Gastrocnemius medialis (tissue), 4 donors: ENCODE results near the gene FAM163B. TPM values are rescaled to one million over a fixed set of nuclear protein-coding genes. Genes with fewer than 3 reads are reported as not detected.

Experiments
- ATAC-seq, 2 donors: fragments of 150-250 bp; one replicate each; pipeline ENCODE4 v1.9.1; 2016
- DNase-seq, 2 donors: peaks; one replicate each; pipeline ENCODE4 v3.0.0-alpha.2; 2019
- H3K27ac ChIP-seq, 4 donors: fragments of 200-600 bp; sonication (generic); 1 replicate in 1 of 4; 2 replicates in 3 of 4; pipeline ENCODE4 v1.5.1; 2016 to 2018; ENCODE audit warnings: mild to moderate bottlenecking in 2 of 4, moderate library complexity in 1 of 4
- H3K27me3 ChIP-seq, 3 donors: fragments of 200-600 bp; sonication (generic) in 2 of 3; 1 replicate in 1 of 3; 2 replicates in 2 of 3; pipeline versions ENCODE4 v1.5.1 to v1.6.0; 2016 to 2019; ENCODE audit warnings: mild to moderate bottlenecking in 1 of 3, moderate library complexity in 1 of 3
- H3K36me3 ChIP-seq, 2 donors: fragments of 200-600 bp; sonication (generic) in 1 of 2; one replicate each; pipeline ENCODE4 v1.5.1; 2017 to 2018
- H3K4me1 ChIP-seq, 2 donors: fragments of 200-600 bp; sonication (generic) in 1 of 2; one replicate each; pipeline ENCODE4 v1.5.1; 2016 to 2017; ENCODE audit warnings: mild to moderate bottlenecking in 2 of 2
- H3K4me3 ChIP-seq, 4 donors: fragments of 200-600 bp; sonication (generic) in 3 of 4; 1 replicate in 1 of 4; 2 replicates in 3 of 4; pipeline ENCODE4 v1.5.1; 2016 to 2019; ENCODE audit warnings: mild to moderate bottlenecking in 2 of 4
- H3K9me3 ChIP-seq, 3 donors: fragments of 200-600 bp; sonication (generic) in 2 of 3; 1 replicate in 1 of 3; 2 replicates in 2 of 3; pipeline ENCODE4 v1.5.1; 2016 to 2019
- CTCF ChIP-seq, 5 experiments: fragments of 450-650 bp in 3 of 5; fragments of 200-600 bp in 2 of 5; sonication (generic) in 2 of 5; IDR thresholded peaks in 4 of 5; conservative IDR thresholded peaks in 1 of 5; 1 replicate in 4 of 5; 2 replicates in 1 of 5; pipeline ENCODE4 v1.5.1; 2016 to 2019; ENCODE audit warnings: antibody characterized with exemption in 5 of 5, mild to moderate bottlenecking in 3 of 5, moderate library complexity in 3 of 5
- POLR2A ChIP-seq, 2 donors: fragments of 450-650 bp; IDR thresholded peaks; one replicate each; pipeline ENCODE4 v1.6.1; 2017; ENCODE audit warnings: antibody characterized with exemption in 2 of 2, mild to moderate bottlenecking in 2 of 2, moderate library complexity in 2 of 2
- in situ Hi-C, 4 donors: fragments of 200-750 bp; cut with MboI; loops; one replicate each; pipeline versions ENCODE4 v1.15.0 to v1.8.0; 2017; ENCODE audit warnings: low sequenced_read_pairs in 4 of 4
- intact Hi-C: fragments of 100-400 bp; cut with DNase I; formaldehyde crosslinking; loops from one replicate; pipeline ENCODE4 v1.15.1; 2023; ENCODE audit warnings: low total_unique reads
- total RNA-seq, 4 donors: library from RNA; depleted of rRNA; stranded (reverse); fragments of >200 nt; gene quantifications; one replicate each; pipeline versions ENCODE4 v1.1.0 to v1.2.3, GENCODE V29; 2016

The FAM163B gene
- total RNA-seq, 4 donors from 2014 or later: not detected

GRCh38 chr9:133640580-133641395, 31.6 kb upstream of the FAM163B start:
- no peaks in the 10 kb centered on the region for H3K4me1 ChIP-seq
- TF ChIP-seq POLR2A (IDR thresholded peaks at IDR 0.05) (no peak), CTCF (IDR thresholded peaks at IDR 0.05 in 4 of 5, conservative IDR thresholded peaks at IDR 0.05 in 1 of 5) (no peak)
- no peak overlapping the region for H3K4me3 ChIP-seq
- no peaks in the 10 kb centered on the region for H3K36me3 ChIP-seq
- in situ Hi-C loops (no loop called here), intact Hi-C loops (no loop called here)
- H3K9me3 ChIP-seq: no peaks in the 10 kb centered on the region
- no peak for DNase-seq
- no peak for ATAC-seq
- H3K27ac ChIP-seq: no peak overlapping the region
- H3K27me3 ChIP-seq: peaks cover 0 to 2% (median 0%) of the 10 kb centered on the region in 3 donors

GRCh38 chr9:133640160-133640559, 31.0 kb upstream of the FAM163B start:
- intact Hi-C loops (no loop called here), in situ Hi-C loops (no loop called here)
- H3K36me3 ChIP-seq: no peaks in the 10 kb centered on the region
- peaks cover 0 to 2% (median 0%) of the 10 kb centered on the region in 3 donors for H3K27me3 ChIP-seq
- no peaks in the 10 kb centered on the region for H3K4me1 ChIP-seq
- no peak for DNase-seq
- TF ChIP-seq POLR2A (IDR thresholded peaks at IDR 0.05): no peak
- TF ChIP-seq CTCF (IDR thresholded peaks at IDR 0.05 in 4 of 5, conservative IDR thresholded peaks at IDR 0.05 in 1 of 5): no peak
- H3K4me3 ChIP-seq: no peak overlapping the region
- H3K27ac ChIP-seq: no peak overlapping the region
- H3K9me3 ChIP-seq: no peaks in the 10 kb centered on the region
- no peak for ATAC-seq

- in situ Hi-C loops: no loop called here
- peaks cover 0 to 3% (median 2%) of the 10 kb centered on the region in 3 donors for H3K27me3 ChIP-seq
- ATAC-seq: no peak
These were observed 30.4 kb upstream of the FAM163B start for GRCh38 chr9:133639613-133640012.

GRCh38 chr9:133638711-133639110, 29.5 kb upstream of the FAM163B start:
- H3K9me3 ChIP-seq: no peaks in the 10 kb centered on the region
- H3K27me3 ChIP-seq: peaks cover 3 to 10% (median 4%) of the 10 kb centered on the region in 3 donors
- in situ Hi-C loops: no loop called here
- no peaks in the 10 kb centered on the region for H3K36me3 ChIP-seq
- intact Hi-C loops: no loop called here
- ATAC-seq (no peak), DNase-seq (no peak)
- H3K4me1 ChIP-seq: no peaks in the 10 kb centered on the region
- no peak overlapping the region for H3K4me3 ChIP-seq
- TF ChIP-seq CTCF (IDR thresholded peaks at IDR 0.05 in 4 of 5, conservative IDR thresholded peaks at IDR 0.05 in 1 of 5) (no peak), POLR2A (IDR thresholded peaks at IDR 0.05) (no peak)
- no peak overlapping the region for H3K27ac ChIP-seq

More at GRCh38 chr9:133639613-133640012, 30.4 kb upstream of the FAM163B start:
- intact Hi-C loops: no loop called here
- DNase-seq: no peak
- H3K27ac ChIP-seq: no peak overlapping the region
- TF ChIP-seq CTCF (IDR thresholded peaks at IDR 0.05 in 4 of 5, conservative IDR thresholded peaks at IDR 0.05 in 1 of 5): no peak
- no peak for TF ChIP-seq POLR2A (IDR thresholded peaks at IDR 0.05)
- H3K36me3 ChIP-seq: no peaks in the 10 kb centered on the region
- H3K4me3 ChIP-seq: no peak overlapping the region
- H3K9me3 ChIP-seq: no peaks in the 10 kb centered on the region
- H3K4me1 ChIP-seq: no peaks in the 10 kb centered on the region
